DOHH2 (cell line): ENCODE results near the gene HDAC4.

Source experiments
- EZH2phosphoT487 ChIP-seq: fragments of 200-600 bp; sonication (generic); IDR thresholded peaks from 2 replicates; pipeline ENCODE4 v1.6.1; 2017; ENCODE audit warnings: borderline replicate concordance, mild to moderate bottlenecking, antibody characterized with exemption, low read length, moderate library complexity, mixed read lengths
- TF ChIP-seq, protein P1 (sequence below): fragments of 200-600 bp; sonication (generic); IDR thresholded peaks from one replicate; pipeline ENCODE4 v1.5.1; 2014; ENCODE audit warnings: antibody characterized with exemption, mild to moderate bottlenecking, low read depth, low read length; ENCODE audit not compliant: poor library complexity, severe bottlenecking

DNA sequence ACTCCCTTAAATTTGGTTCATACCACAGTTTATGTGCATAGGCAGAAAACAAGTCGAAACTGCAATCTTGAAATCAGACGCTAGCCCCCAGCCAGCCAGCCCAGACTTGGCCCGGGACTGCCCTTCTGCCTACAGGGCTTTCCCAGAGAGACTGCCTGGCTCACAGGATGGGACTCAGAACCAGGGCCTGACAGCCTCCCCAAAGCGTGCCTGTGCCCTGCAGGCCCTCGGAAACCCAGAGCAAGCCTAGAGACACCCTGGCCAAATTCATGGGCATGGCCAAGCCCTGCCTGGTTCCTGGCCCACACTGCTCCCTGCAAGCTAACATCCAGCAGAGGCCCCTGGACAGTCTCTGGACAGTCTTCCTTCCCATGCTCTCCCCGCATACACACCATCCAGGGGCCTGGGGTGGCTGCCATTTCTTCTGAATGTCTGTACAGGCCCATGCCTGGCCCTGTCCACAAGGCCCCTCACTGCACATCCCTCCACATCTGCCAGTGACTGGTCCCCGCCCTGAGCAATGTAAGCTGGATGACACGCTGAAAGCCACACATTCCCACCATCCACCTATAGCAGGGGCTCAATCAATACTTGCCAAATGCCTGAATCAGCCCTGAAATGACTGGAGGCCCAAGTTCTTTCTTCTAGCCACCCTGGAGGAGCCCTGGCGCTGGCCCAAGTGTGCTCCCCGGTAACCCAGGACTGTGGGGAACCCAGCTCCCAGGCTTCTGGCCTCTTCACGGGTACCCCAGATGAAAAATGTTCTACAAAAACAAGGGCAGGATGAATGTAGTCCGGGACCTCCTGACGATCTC is 73.1 kb downstream of the HDAC4 start:
- TF ChIP-seq, protein P1, sequence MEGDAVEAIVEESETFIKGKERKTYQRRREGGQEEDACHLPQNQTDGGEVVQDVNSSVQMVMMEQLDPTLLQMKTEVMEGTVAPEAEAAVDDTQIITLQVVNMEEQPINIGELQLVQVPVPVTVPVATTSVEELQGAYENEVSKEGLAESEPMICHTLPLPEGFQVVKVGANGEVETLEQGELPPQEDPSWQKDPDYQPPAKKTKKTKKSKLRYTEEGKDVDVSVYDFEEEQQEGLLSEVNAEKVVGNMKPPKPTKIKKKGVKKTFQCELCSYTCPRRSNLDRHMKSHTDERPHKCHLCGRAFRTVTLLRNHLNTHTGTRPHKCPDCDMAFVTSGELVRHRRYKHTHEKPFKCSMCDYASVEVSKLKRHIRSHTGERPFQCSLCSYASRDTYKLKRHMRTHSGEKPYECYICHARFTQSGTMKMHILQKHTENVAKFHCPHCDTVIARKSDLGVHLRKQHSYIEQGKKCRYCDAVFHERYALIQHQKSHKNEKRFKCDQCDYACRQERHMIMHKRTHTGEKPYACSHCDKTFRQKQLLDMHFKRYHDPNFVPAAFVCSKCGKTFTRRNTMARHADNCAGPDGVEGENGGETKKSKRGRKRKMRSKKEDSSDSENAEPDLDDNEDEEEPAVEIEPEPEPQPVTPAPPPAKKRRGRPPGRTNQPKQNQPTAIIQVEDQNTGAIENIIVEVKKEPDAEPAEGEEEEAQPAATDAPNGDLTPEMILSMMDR, result no peak
- no peak for TF ChIP-seq EZH2phosphoT487
